HEK293 (cell line): ENCODE results near the gene ITGAX.

Experiments
- CTCF ChIA-PET: fragments of 350-600 bp; formaldehyde crosslinking; extraction: SDS; loops from one replicate; lab custom pipeline; 2021; ENCODE audit warnings: antibody characterized with exemption; lab: Yijun Ruan, JAX
- POLR2A ChIA-PET: fragments of 300-600 bp; formaldehyde crosslinking; extraction: SDS; loops from one replicate; lab custom pipeline; 2020; ENCODE audit warnings: antibody characterized with exemption, inconsistent platforms; lab: Yijun Ruan, JAX
- H3K27ac ChIP-seq: fragments of 200-500 bp; sonication (Bioruptor generic); 2 replicates; pipeline ENCODE4 v1.5.1; 2014; ENCODE audit warnings: low read depth, low read length, control low read depth, inconsistent platforms; ENCODE audit errors: extremely low read depth
- H3K36me3 ChIP-seq, 2 experiments: fragments of 200-500 bp in 1 of 2; sonication (Bioruptor generic) in 1 of 2; 1 replicate in 1 of 2; 2 replicates in 1 of 2; pipeline ENCODE4 v1.5.1; 2014 to 2017; ENCODE audit warnings: inconsistent platforms in 2 of 2, low read length in 2 of 2; ENCODE audit not compliant: control insufficient read depth in 2 of 2, insufficient read depth in 1 of 2
- H3K4me1 ChIP-seq: fragments of 200-500 bp; sonication (Bioruptor generic); 2 replicates; pipeline ENCODE4 v1.5.1; 2014; ENCODE audit warnings: mild to moderate bottlenecking, low read length, inconsistent platforms; ENCODE audit not compliant: control insufficient read depth, insufficient read depth
- H3K4me3 ChIP-seq: 2 replicates; pipeline ENCODE4 v1.5.1; 2011; ENCODE audit warnings: low read depth, mild to moderate bottlenecking, control low read depth, low read length, moderate library complexity
- H3K9me3 ChIP-seq: fragments of 200-500 bp; sonication (Bioruptor generic); 2 replicates; pipeline ENCODE4 v1.5.1; 2014; ENCODE audit warnings: low read depth, low read length, inconsistent platforms; ENCODE audit not compliant: control insufficient read depth, insufficient read depth
- PRDM6 ChIP-seq: fragments of 450-650 bp; formaldehyde crosslinking; IDR thresholded peaks from 2 replicates; pipeline ENCODE4 v1.5.1; 2017; ENCODE audit warnings: missing biosample characterization, missing genetic modification characterization
- SCRT2 ChIP-seq: fragments of 450-650 bp; formaldehyde crosslinking; IDR thresholded peaks from 2 replicates; pipeline ENCODE4 v1.5.1; 2016; ENCODE audit warnings: missing biosample characterization, missing genetic modification characterization
- SP3 ChIP-seq: fragments of 450-650 bp; formaldehyde crosslinking; IDR thresholded peaks from 2 replicates; pipeline ENCODE4 v1.5.1; 2016; ENCODE audit warnings: missing biosample characterization, missing genetic modification characterization
- ZBTB8A ChIP-seq: fragments of 450-650 bp; formaldehyde crosslinking; IDR thresholded peaks from 2 replicates; pipeline ENCODE4 v1.5.1; 2016; ENCODE audit warnings: missing biosample characterization, missing genetic modification characterization
- ZNF112 ChIP-seq: fragments of 450-650 bp; formaldehyde crosslinking; IDR thresholded peaks from 2 replicates; pipeline ENCODE4 v1.5.0; 2017; ENCODE audit warnings: missing biosample characterization, missing genetic modification characterization
- ZNF221 ChIP-seq: fragments of 450-650 bp; formaldehyde crosslinking; IDR thresholded peaks from 2 replicates; pipeline ENCODE4 v1.5.1; 2017; ENCODE audit warnings: missing biosample characterization, missing genetic modification characterization, borderline replicate concordance
- ZNF266 ChIP-seq: fragments of 450-650 bp; formaldehyde crosslinking; IDR thresholded peaks from 2 replicates; pipeline ENCODE4 v1.5.1; 2016; ENCODE audit warnings: missing biosample characterization, missing genetic modification characterization, low read depth
- ZNF366 ChIP-seq: fragments of 450-650 bp; formaldehyde crosslinking; conservative IDR thresholded peaks from 2 replicates; pipeline ENCODE4 v1.5.1; 2016; ENCODE audit warnings: missing biosample characterization, missing genetic modification characterization
- ZNF391 ChIP-seq: fragments of 450-650 bp; formaldehyde crosslinking; IDR thresholded peaks from 2 replicates; pipeline ENCODE4 v1.5.1; 2016; ENCODE audit warnings: low read depth, missing biosample characterization, missing genetic modification characterization, borderline replicate concordance
- ZNF426 ChIP-seq: fragments of 450-650 bp; formaldehyde crosslinking; IDR thresholded peaks from 2 replicates; pipeline ENCODE4 v1.5.1; 2017; ENCODE audit warnings: missing biosample characterization, missing genetic modification characterization, mild to moderate bottlenecking, inconsistent platforms, moderate library complexity
- ZNF529 ChIP-seq: fragments of 450-650 bp; formaldehyde crosslinking; IDR thresholded peaks from 2 replicates; pipeline ENCODE4 v1.5.1; 2017; ENCODE audit warnings: missing genetic modification characterization, missing biosample characterization; ENCODE audit not compliant: insufficient replicate concordance
- ZNF768 ChIP-seq: fragments of 450-650 bp; formaldehyde crosslinking; IDR thresholded peaks from 2 replicates; pipeline ENCODE4 v1.5.1; 2018; ENCODE audit warnings: missing biosample characterization, mild to moderate bottlenecking, missing genetic modification characterization

ITGAX gene

GRCh38 chr16:31423801-31424200 is 68.8 kb downstream of the ITGAX start:
- H3K27ac ChIP-seq = no peak overlapping the region
- CTCF ChIA-PET = no interaction called here
- H3K4me3 ChIP-seq = no peak overlapping the region
- no peaks in the 10 kb centered on the region for H3K36me3 ChIP-seq
- POLR2A ChIA-PET = no interaction called here
- H3K4me1 ChIP-seq = no peaks in the 10 kb centered on the region
- no peaks in the 10 kb centered on the region for H3K9me3 ChIP-seq
- no peak for TF ChIP-seq ZNF112 (tag by site-specific recombination)
- no peak for TF ChIP-seq SP3 (tag by site-specific recombination)
- no peak for TF ChIP-seq ZNF221
- TF ChIP-seq ZNF768 (tag by site-specific recombination) = no peak
- TF ChIP-seq ZNF391 (tag by site-specific recombination) = no peak
- no peak for TF ChIP-seq ZBTB8A (tag by site-specific recombination)

GRCh38 chr16:31427441-31428278 is 72.7 kb downstream of the ITGAX start:
- CTCF ChIA-PET = no interaction called here
- Histone ChIP-seq H3K36me3 (no peaks in the 10 kb centered on the region), H3K4me3 (no peak overlapping the region)

GRCh38 chr16:31428279-31428597 is 73.3 kb downstream of the ITGAX start, which contains the start of gene COX6A2:
Gene COX6A2, minus strand, starts transcription at chr16:31428360. Its CDS starts 35 bp downstream, at chr16:31428325.
- H3K9me3 ChIP-seq = no peaks in the 10 kb centered on the region
- ChIA-PET CTCF (interaction anchor here (0.6 kb wide), 1 partner anchor 46 kb away, joined by 3 read pairs; no protein-coding TSS in a partner anchor), POLR2A (interaction anchor here (1.2 to 1.5 kb wide), 2 partner anchors 27 to 43 kb away, joined by 3 to 4 read pairs; no protein-coding TSS in a partner anchor)
- no peaks in the 10 kb centered on the region for H3K36me3 ChIP-seq
- no peak within 1 kb of the TSS for H3K27ac ChIP-seq
- H3K4me1 ChIP-seq = no peaks in the 10 kb centered on the region
- no peak within 1 kb of the TSS for H3K4me3 ChIP-seq
- peak; percentile 56 for TF ChIP-seq SCRT2 (tag by site-specific recombination)
- no peak for TF ChIP-seq PRDM6 (tag by site-specific recombination)

More at GRCh38 chr16:31427441-31428278, 72.7 kb downstream of the ITGAX start:
- Histone ChIP-seq H3K27ac (no peak overlapping the region), H3K9me3 (no peaks in the 10 kb centered on the region), H3K4me1 (no peaks in the 10 kb centered on the region)
- POLR2A ChIA-PET = interaction anchor here (0.7 to 1.5 kb wide), 4 partner anchors 28 to 222 kb away, joined by 3 to 4 read pairs (median 4); no protein-coding TSS in a partner anchor
- TF ChIP-seq ZNF426 (tag by site-specific recombination) (no peak), ZNF529 (tag by site-specific recombination) (no peak)

- Histone ChIP-seq H3K9me3 (no peaks in the 10 kb centered on the region), H3K4me1 (no peaks in the 10 kb centered on the region), H3K4me3 (no peak overlapping the region), H3K27ac (no peak overlapping the region), H3K36me3 (no peaks in the 10 kb centered on the region)
- TF ChIP-seq ZNF366 = no peak
- no peak for TF ChIP-seq ZNF266 (tag by site-specific recombination)
- POLR2A ChIA-PET = interaction anchor here (1.2 to 1.5 kb wide), 2 partner anchors 27 to 43 kb away, joined by 3 to 4 read pairs; no protein-coding TSS in a partner anchor
- CTCF ChIA-PET = interaction anchor here (0.6 kb wide), 1 partner anchor 46 kb away, joined by 3 read pairs; no protein-coding TSS in a partner anchor
Measured at GRCh38 chr16:31428638-31429247, 73.8 kb downstream of the ITGAX start.
